PFSK-1 (cell line): ENCODE results near the gene C1QTNF3.

ENCODE experiments used
- FOXP2 ChIP-seq: optimal IDR thresholded peaks from 2 replicates; pipeline ENCODE3; 2011; ENCODE audit warnings: borderline replicate concordance, control low read depth, inconsistent platforms; ENCODE audit not compliant: insufficient read depth; ENCODE audit errors: extremely low read length, extremely low read depth
- POLR2AphosphoS5 ChIP-seq: IDR thresholded peaks from 2 replicates; pipeline ENCODE4 v1.6.1; 2012; ENCODE audit warnings: low read depth, mild to moderate bottlenecking, control low read depth, low read length, moderate library complexity
- SIN3A ChIP-seq: IDR thresholded peaks from 2 replicates; pipeline ENCODE4 v1.6.1; 2012; ENCODE audit warnings: mild to moderate bottlenecking, low read length, moderate library complexity, borderline replicate concordance; ENCODE audit not compliant: insufficient read depth
- TAF1 ChIP-seq: IDR thresholded peaks from 2 replicates; pipeline ENCODE4 v1.6.1; 2012; ENCODE audit warnings: low read length, control low read depth, borderline replicate concordance; ENCODE audit not compliant: insufficient read depth
- TF ChIP-seq, protein P1 (sequence below), 2 experiments: IDR thresholded peaks; 2 replicates each; pipeline versions ENCODE4 v1.6.1 to v1.8.0; 2011 to 2012; ENCODE audit warnings: low read depth in 2 of 2, low read length in 2 of 2, control low read depth in 1 of 2, inconsistent platforms in 1 of 2, mild to moderate bottlenecking in 1 of 2, moderate library complexity in 1 of 2; ENCODE audit not compliant: insufficient read depth in 1 of 2

The C1QTNF3 gene

DNA sequence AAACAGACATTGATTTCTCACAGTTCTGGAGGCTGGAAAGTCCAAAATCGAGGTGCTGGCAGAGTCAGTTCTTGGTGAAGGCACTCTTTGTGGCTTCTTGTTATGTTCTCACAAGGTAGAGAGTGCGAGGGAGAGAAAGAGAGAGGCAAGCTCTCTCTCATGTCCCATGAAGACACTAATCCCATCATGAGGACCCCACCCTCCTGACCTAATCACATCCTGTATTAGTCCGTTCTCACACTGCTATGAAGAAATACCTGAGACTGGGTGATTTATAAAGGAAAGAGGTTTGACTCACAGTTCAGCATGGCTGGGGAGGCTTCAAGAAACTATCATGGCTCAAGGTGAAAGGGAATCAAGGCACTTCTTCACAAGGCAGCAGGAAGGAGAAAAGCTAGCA is 29.5 kb downstream of the C1QTNF3 start:
- TF ChIP-seq, protein P1, sequence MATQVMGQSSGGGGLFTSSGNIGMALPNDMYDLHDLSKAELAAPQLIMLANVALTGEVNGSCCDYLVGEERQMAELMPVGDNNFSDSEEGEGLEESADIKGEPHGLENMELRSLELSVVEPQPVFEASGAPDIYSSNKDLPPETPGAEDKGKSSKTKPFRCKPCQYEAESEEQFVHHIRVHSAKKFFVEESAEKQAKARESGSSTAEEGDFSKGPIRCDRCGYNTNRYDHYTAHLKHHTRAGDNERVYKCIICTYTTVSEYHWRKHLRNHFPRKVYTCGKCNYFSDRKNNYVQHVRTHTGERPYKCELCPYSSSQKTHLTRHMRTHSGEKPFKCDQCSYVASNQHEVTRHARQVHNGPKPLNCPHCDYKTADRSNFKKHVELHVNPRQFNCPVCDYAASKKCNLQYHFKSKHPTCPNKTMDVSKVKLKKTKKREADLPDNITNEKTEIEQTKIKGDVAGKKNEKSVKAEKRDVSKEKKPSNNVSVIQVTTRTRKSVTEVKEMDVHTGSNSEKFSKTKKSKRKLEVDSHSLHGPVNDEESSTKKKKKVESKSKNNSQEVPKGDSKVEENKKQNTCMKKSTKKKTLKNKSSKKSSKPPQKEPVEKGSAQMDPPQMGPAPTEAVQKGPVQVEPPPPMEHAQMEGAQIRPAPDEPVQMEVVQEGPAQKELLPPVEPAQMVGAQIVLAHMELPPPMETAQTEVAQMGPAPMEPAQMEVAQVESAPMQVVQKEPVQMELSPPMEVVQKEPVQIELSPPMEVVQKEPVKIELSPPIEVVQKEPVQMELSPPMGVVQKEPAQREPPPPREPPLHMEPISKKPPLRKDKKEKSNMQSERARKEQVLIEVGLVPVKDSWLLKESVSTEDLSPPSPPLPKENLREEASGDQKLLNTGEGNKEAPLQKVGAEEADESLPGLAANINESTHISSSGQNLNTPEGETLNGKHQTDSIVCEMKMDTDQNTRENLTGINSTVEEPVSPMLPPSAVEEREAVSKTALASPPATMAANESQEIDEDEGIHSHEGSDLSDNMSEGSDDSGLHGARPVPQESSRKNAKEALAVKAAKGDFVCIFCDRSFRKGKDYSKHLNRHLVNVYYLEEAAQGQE (IDR thresholded peaks at IDR 0.05; ENCODE audit: insufficient read depth in 1 of 2, low read depth in 2 of 2, low read length in 2 of 2), result no peak
- TF ChIP-seq TAF1, result no peak

DNA sequence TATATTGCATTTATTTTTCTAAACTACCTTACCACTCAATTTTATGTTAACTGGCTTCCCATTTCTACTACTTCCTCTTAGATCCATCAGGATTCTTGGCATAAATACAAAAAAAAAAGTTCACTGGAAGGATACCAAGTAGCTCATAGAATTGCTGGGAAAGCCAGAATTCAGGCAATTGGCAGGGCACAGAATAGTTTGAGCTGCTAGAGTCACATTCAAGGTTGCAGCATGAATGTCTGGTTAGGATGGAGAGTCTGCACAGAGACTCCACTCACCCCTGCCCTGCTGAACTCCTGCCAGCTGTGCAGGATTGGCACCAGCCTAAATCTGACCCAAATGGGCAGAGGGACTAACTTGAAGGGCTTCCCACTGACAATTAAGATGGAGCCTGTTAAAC is 30.2 kb downstream of the C1QTNF3 start:
- no peak for TF ChIP-seq FOXP2
- no peak for TF ChIP-seq POLR2AphosphoS5
- no peak for TF ChIP-seq TAF1
- TF ChIP-seq, protein P1 (IDR thresholded peaks at IDR 0.05; ENCODE audit: insufficient read depth in 1 of 2, low read depth in 2 of 2, low read length in 2 of 2), result no peak
- TF ChIP-seq SIN3A, result no peak

DNA sequence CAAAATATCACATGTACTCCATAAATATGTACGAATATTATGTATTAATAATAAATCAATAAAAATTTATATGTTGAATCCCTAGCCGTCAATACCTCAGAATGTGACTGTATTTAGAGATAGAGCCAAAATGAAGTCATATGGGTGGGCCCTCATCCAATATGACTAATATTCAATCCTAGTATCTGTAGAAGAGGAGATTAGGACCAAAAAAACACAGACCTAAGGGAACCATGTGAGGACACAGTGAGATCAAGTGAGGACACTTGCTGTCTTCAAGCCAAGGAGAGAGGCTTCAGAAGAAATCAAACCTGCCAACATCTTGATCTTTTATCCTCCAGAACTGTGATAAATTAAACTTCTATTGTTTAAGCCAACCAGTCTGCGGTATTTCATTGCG is 31.5 kb downstream of the C1QTNF3 start:
- TF ChIP-seq POLR2AphosphoS5, result no peak
- TF ChIP-seq FOXP2, result no peak
- no peak for TF ChIP-seq SIN3A
- no peak for TF ChIP-seq TAF1

DNA sequence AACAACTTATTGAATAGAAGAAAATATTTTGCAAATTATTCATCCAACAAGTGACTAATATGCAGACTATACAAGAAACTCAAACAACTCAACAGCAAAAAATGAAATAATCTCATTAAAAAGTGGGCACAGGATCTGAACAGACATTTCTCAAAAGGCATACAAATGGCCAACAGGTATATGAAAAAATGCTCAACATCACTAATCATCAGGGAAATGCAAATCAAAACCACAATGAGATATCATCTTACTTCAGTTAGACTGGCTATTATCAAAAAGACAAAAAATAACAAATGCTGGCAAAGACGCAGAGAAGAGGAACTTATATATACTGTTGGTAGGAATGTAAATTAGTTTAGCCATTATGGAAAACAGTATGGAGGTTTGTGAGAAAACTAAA is 33.4 kb downstream of the C1QTNF3 start:
- TF ChIP-seq, protein P1 (IDR thresholded peaks at IDR 0.05; ENCODE audit: insufficient read depth in 1 of 2, low read depth in 2 of 2, low read length in 2 of 2), result no peak
- no peak for TF ChIP-seq TAF1
- no peak for TF ChIP-seq POLR2AphosphoS5

DNA sequence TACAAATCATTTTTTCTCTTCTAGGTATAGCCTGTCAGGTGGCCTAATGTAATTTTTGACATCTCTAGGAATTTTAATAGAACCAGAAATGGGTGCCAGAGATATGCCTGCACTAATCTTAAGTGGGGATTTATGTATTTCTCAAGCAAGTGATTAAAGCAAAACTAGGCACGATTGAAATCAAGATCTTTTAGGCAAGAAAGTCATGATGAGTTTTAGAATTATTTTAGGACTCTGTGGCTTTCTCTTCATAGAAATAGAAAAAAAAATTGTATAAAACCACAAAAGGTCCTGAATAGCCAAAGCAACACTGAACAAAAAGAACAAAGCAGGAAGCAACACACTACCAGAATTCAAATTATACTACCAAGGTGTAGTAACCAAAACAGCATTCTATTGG is 34.2 kb downstream of the C1QTNF3 start:
- TF ChIP-seq POLR2AphosphoS5 (no peak), SIN3A (no peak), TAF1 (no peak), FOXP2 (no peak)
- TF ChIP-seq, protein P1 (IDR thresholded peaks at IDR 0.05; ENCODE audit: insufficient read depth in 1 of 2, low read depth in 2 of 2, low read length in 2 of 2), result no peak
